Thyroid gland (tissue), 4 donors: ENCODE results near the gene WDR31. TPM values are rescaled to one million over a fixed set of nuclear protein-coding genes. Genes with fewer than 3 reads are reported as not detected.

ENCODE experiments used
- DNase-seq, 2 donors: peaks; one replicate each; pipeline ENCODE4 v3.0.0-alpha.2; 2019
- H3K27ac ChIP-seq, 3 donors: fragments of 200-600 bp; sonication (generic); 1 replicate in 2 of 3; 2 replicates in 1 of 3; pipeline ENCODE4 v1.5.1; 2016 to 2019; ENCODE audit warnings: mild to moderate bottlenecking in 1 of 3, moderate library complexity in 1 of 3
- H3K27me3 ChIP-seq: fragments of 200-600 bp; sonication (generic); one replicate; pipeline ENCODE4 v1.5.1; 2019
- H3K36me3 ChIP-seq, 2 donors: fragments of 200-600 bp; sonication (generic); one replicate each; pipeline ENCODE4 v1.5.1; 2016 to 2019
- H3K4me1 ChIP-seq, 2 donors: fragments of 200-600 bp; sonication (generic); one replicate each; pipeline ENCODE4 v1.5.1; 2017 to 2019
- H3K4me3 ChIP-seq, 3 donors: fragments of 200-600 bp; sonication (generic); replicated peaks in 1 of 3; 1 replicate in 2 of 3; 2 replicates in 1 of 3; pipeline ENCODE4 v1.5.1; 2016; ENCODE audit warnings: mild to moderate bottlenecking in 1 of 3
- H3K9me3 ChIP-seq: fragments of 200-600 bp; sonication (generic); one replicate; pipeline ENCODE4 v1.5.1; 2017
- CTCF ChIP-seq, 6 experiments: fragments of 200-600 bp in 3 of 6; fragments of 450-650 bp in 3 of 6; sonication (generic) in 3 of 6; IDR thresholded peaks; one replicate each; pipeline ENCODE4 v1.5.1; 2016 to 2019; ENCODE audit warnings: antibody characterized with exemption in 6 of 6, mild to moderate bottlenecking in 2 of 6, inconsistent platforms in 1 of 6, moderate library complexity in 1 of 6
- POLR2A ChIP-seq, 2 donors: fragments of 450-650 bp; IDR thresholded peaks; one replicate each; pipeline ENCODE4 v1.6.1; 2017; ENCODE audit warnings: antibody characterized with exemption in 2 of 2, mild to moderate bottlenecking in 2 of 2, moderate library complexity in 1 of 2
- WGBS, 2 donors: methylation state at CpG; one replicate each; pipeline ENCODE4 v1.1.5; 2017; 5-methylcytosine and 5-hydroxymethylcytosine counted together
- intact Hi-C: fragments of 100-400 bp; cut with DNase I; formaldehyde crosslinking; loops from one replicate; pipeline ENCODE4 v1.15.1; 2023
- total RNA-seq, 4 donors: library from RNA; depleted of rRNA; stranded (reverse); fragments of >200 nt; gene quantifications; one replicate each; pipeline ENCODE4 v1.2.3, GENCODE V29; 2016

WDR31 gene
- total RNA-seq, 4 donors from 2014 or later: 3.8 to 7.3 (median 6.5) TPM

- intact Hi-C loops: no loop called here
- H3K4me1 ChIP-seq: no peaks in the 10 kb centered on the region
- WGBS, 2 donors: 57 to 76% methylated on average over 2 of the region's 2 CpGs
- no peak for DNase-seq
- no peak overlapping the region for H3K27ac ChIP-seq
- TF ChIP-seq POLR2A (IDR thresholded peaks at IDR 0.05) (no peak), CTCF (IDR thresholded peaks at IDR 0.05) (no peak)
- H3K36me3 ChIP-seq: peaks cover 0 to 20% of the 10 kb centered on the region in 2 donors
- H3K4me3 ChIP-seq: no peak overlapping the region
- H3K27me3 ChIP-seq: no peaks in the 10 kb centered on the region
- no peaks in the 10 kb centered on the region for H3K9me3 ChIP-seq
Observed at GRCh38 chr9:113317777-113318176, 22.3 kb downstream of the WDR31 start.

DNA sequence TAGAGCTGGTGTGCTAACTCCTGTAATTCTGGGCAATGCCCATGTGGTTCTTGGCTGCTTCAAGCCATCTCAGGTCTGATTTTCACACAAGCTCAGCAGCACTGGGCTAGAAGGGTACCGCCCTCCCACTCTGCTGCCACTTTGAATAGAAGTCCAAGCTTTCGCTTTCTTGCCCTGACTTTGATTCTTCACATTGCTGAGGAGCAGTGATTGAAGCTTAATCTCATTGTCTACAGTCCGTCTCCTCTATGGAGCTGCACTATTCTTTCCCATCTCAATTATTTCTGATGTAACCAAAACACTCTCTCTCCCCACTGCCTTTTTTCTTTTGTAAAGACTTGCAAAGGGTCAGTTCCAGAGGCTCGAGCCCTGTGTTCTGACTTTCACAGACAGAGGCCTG is 24.0 kb downstream of the WDR31 start:
- DNase-seq: no peak
- TF ChIP-seq POLR2A (IDR thresholded peaks at IDR 0.05) (no peak), CTCF (IDR thresholded peaks at IDR 0.05) (no peak)
- Histone ChIP-seq H3K4me3 (no peak overlapping the region), H3K27me3 (no peaks in the 10 kb centered on the region), H3K27ac (no peak overlapping the region), H3K4me1 (peaks cover 0 to under 1% of the 10 kb centered on the region in 2 donors), H3K9me3 (no peaks in the 10 kb centered on the region), H3K36me3 (peaks cover 0 to 20% of the 10 kb centered on the region in 2 donors)
- WGBS, 2 donors: 92 to 97% methylated on average over 4 of the region's 4 CpGs
- intact Hi-C loops: no loop called here

DNA sequence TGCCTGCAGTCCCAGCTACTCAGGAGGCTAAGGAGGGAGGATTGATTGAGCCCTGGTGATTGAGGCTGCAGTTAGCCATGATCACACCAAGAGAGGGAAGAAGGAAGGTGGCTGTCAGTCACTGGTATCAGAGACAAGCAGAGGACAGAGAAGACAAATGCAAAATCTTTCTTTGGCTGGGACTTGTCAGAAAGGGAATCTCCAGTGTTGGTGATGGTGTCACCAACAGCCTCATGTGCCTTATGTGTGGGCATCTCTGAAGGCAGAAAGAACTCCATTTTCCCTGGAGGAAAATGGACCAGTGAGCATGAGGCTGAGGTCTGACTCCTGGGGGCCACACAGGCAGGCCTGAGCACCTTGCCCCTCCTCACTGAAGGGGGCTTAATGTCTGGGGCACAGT is 24.8 kb downstream of the WDR31 start:
- Histone ChIP-seq H3K4me3 (no peak overlapping the region), H3K36me3 (peaks cover 0 to 20% of the 10 kb centered on the region in 2 donors), H3K27ac (no peak overlapping the region), H3K27me3 (no peaks in the 10 kb centered on the region), H3K4me1 (peaks cover 0 to 7% of the 10 kb centered on the region in 2 donors), H3K9me3 (no peaks in the 10 kb centered on the region)
- DNase-seq: no peak
- intact Hi-C loops: no loop called here
- no peak for TF ChIP-seq CTCF (IDR thresholded peaks at IDR 0.05)
- TF ChIP-seq POLR2A (IDR thresholded peaks at IDR 0.05): no peak

DNA sequence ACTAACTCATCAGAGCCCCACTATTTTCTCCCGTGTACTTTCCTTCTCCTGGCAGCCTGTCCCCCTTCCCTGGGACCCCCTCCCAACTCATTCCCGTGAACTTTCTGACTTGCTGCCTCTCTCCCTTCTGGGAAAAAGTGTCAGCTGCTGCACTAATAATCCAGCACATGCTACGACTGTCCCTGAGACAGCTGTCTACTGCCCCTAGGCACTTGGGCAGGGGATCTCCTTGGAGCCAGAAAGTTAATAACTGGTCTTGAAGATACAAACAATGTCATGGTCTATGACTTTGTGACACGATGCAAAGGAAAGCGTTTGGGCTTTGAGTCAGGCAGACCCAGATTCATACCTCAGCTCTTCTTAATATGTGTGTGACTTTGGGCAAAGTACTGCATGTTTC is 26.8 kb downstream of the WDR31 start:
- Histone ChIP-seq H3K27me3 (no peaks in the 10 kb centered on the region), H3K9me3 (no peaks in the 10 kb centered on the region), H3K36me3 (peaks cover 0 to 9% of the 10 kb centered on the region in 2 donors), H3K27ac (no peak overlapping the region), H3K4me3 (no peak overlapping the region), H3K4me1 (peaks cover 0 to 10% of the 10 kb centered on the region in 2 donors)
- WGBS, 2 donors: 71 to 73% methylated on average over 5 of the region's 5 CpGs
- no peak for DNase-seq
- no peak for TF ChIP-seq CTCF (IDR thresholded peaks at IDR 0.05)
- no peak for TF ChIP-seq POLR2A (IDR thresholded peaks at IDR 0.05)
- intact Hi-C loops: no loop called here

DNA sequence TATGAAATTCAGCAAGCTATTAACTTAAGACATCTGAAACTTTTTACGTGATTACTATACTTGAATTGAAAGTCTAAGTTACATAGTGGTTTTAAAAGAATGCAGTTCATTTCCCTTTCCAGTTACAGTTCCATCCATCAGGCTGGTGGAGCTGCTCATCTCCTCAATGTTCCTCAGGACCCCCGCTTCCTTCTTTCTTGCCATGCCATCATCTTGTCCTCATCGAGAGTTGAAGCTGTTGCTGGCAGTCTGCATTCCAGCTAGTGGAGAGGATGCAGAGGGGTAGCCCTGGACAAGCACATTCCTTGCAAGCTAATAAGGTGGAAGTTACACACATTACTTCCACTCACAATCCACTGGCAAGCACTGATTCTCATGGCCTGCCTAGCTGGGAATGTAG is 28.1 kb downstream of the WDR31 start:
- Histone ChIP-seq H3K27ac (no peak overlapping the region), H3K27me3 (no peaks in the 10 kb centered on the region), H3K36me3 (no peaks in the 10 kb centered on the region), H3K9me3 (no peaks in the 10 kb centered on the region), H3K4me1 (peaks cover 0 to 18% of the 10 kb centered on the region in 2 donors), H3K4me3 (no peak overlapping the region)
- no peak for DNase-seq
- TF ChIP-seq POLR2A (IDR thresholded peaks at IDR 0.05) (no peak), CTCF (IDR thresholded peaks at IDR 0.05) (no peak)
- 79 to 82% methylated on average over 3 of the region's 3 CpGs for WGBS, 2 donors
- intact Hi-C loops: no loop called here
